ENCODE data around the gene IL10RB.

IL10RB gene

DNA sequence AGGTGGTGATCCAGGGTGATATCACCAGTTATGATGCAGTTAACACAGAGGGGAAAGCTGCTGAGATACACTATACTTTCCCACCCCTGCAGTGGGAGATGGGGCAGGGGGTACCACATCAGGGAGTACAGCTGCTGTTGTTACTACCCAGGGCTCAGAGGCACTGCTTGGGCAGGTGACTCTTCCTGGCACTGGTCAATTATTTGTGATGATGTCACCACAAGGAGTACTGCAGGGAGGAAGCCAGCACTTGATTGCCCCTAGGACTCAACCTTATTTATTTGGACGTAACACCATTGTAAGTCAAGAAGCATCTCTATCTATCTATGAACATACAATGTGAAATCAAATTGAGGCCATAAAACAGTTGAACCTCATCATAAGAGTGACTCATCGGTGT lies 68.7 kb downstream of the IL10RB start:
- ATAC-seq, result peak in 1 of 2 donors; percentile 17

DNA sequence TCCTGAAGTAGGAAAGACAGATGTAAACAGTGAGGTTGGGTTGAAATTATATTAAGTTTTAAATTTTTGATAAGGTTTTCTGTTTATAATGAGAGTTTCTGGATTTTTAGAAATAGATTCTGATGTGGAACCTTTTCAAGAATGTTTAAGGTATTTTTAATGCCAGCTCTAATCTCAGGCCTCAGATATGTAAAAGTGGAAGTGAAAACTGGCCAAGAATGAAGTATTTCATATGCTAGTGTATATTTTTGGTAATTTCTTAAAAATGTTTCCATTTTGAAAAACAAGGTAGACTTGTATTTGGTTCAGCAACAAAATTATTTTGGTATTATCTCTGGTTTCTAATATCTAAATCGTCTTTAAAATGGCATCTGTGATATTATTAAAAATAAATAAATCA lies 73.0 kb downstream of the IL10RB start:
- ATAC-seq, result no peak

DNA sequence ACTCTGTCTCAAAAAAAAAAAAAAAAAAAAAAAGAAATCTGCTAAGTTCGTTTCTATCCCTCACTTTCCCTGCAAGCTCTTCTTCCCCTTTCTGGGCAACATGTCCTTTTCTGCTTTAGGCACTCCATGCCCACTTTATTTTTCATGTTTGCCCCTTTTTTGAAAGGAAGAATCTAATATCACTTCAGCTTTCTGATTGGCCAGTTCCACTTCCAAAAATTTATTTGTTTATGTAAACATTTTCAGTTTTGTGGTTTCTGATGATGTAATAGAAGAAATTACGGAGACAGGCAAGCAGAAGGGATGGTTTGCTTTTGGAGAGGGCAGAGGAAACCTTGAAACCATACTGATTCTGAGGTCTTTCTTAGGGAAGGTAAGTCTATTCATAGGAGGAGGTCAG lies 73.8 kb downstream of the IL10RB start:
- no peak for ATAC-seq

DNA sequence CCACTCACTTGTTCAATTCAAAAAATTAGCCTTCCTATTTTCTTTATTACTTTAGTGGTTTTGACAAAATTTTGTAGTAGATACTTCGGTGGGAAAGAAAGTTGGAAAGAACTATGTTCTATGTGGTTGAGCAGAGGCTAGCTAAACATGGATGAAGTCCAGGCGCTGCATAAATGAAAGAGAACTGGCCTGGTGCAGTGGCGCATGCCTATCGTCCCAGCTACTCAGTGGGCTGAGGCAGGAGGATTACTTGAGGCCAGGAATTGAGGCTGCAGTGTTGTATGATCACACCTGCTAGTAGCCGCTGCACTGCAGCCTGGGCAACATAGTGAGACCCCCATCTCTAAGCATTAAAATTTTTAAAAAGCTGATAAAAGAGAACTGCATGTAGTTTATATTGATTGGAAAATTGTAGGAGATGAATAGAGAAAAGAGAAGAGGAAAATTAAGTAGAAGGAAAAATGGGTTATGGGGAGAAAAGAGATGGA lies 79.6 kb downstream of the IL10RB start:
- no peak for ATAC-seq

Data from activated CD4-positive, CD25-positive, alpha-beta regulatory T cell treated with anti-CD3 and anti-CD28 coated beads, Interleukin-2, amount 50 U/mL, for 24 hours (primary cell).